GM18505 (cell line): ENCODE measurements around the gene BRME1.
A peak's percentile ranks its signal among the peaks of the same experiment; 100 is the strongest.

Experiments
- ATAC-seq: cut with Tn5 transposase; IDR thresholded peaks from one replicate; pipeline ENCODE4 v1.9.1; 2021; ENCODE audit not compliant: unreplicated experiment
- POLR2A ChIP-seq: IDR thresholded peaks from 4 replicates; pipeline ENCODE4 v1.6.1; 2011; ENCODE audit warnings: borderline replicate concordance; ENCODE audit not compliant: insufficient read depth, insufficient read length; ENCODE audit errors: extremely low read depth

BRME1 gene

GRCh38 chr19:13888281-13888680 lies 17.6 kb downstream of the BRME1 start:
- ATAC-seq, result no peak
- TF ChIP-seq POLR2A, result no peak

- ATAC-seq, result no peak
- no peak for TF ChIP-seq POLR2A
Observed at GRCh38 chr19:13887517-13887916, 18.4 kb downstream of the BRME1 start.

GRCh38 chr19:13887018-13887436 lies 18.9 kb downstream of the BRME1 start:
- ATAC-seq, result no peak
- no peak for TF ChIP-seq POLR2A

- no peak for ATAC-seq
- no peak for TF ChIP-seq POLR2A
Observed at GRCh38 chr19:13885826-13886365, 20.0 kb downstream of the BRME1 start.

GRCh38 chr19:13884726-13885591 lies 21.0 kb downstream of the BRME1 start:
- TF ChIP-seq POLR2A, result no peak
- no peak for ATAC-seq

- no peak for TF ChIP-seq POLR2A
- no peak for ATAC-seq
Observed at GRCh38 chr19:13883516-13884064, 22.3 kb downstream of the BRME1 start.

- TF ChIP-seq POLR2A, result no peak
- ATAC-seq, result no peak
Observed at GRCh38 chr19:13882836-13883235, 23.1 kb downstream of the BRME1 start.

GRCh38 chr19:13882419-13882795 lies 23.5 kb downstream of the BRME1 start:
- no peak for TF ChIP-seq POLR2A
- no peak for ATAC-seq

- TF ChIP-seq POLR2A, result no peak
Observed at GRCh38 chr19:13881692-13882418, 24.1 kb downstream of the BRME1 start.

GRCh38 chr19:13881251-13881691 lies 24.6 kb downstream of the BRME1 start:
- ATAC-seq, result no peak
- no peak for TF ChIP-seq POLR2A

More at GRCh38 chr19:13881692-13882418, 24.1 kb downstream of the BRME1 start:
- no peak for ATAC-seq

GRCh38 chr19:13880059-13881043 lies 25.6 kb downstream of the BRME1 start:
- ATAC-seq, result peak; percentile 75
- TF ChIP-seq POLR2A, result no peak

- no peak for TF ChIP-seq POLR2A
- ATAC-seq, result no peak
Observed at GRCh38 chr19:13877303-13877702, 28.6 kb downstream of the BRME1 start.
